Measurements from ENCODE around the gene PEX14.

The PEX14 gene

GRCh38 chr1:10647414-10648170 is 172.8 kb downstream of the PEX14 start:
- TF ChIP-seq, protein P1, sequence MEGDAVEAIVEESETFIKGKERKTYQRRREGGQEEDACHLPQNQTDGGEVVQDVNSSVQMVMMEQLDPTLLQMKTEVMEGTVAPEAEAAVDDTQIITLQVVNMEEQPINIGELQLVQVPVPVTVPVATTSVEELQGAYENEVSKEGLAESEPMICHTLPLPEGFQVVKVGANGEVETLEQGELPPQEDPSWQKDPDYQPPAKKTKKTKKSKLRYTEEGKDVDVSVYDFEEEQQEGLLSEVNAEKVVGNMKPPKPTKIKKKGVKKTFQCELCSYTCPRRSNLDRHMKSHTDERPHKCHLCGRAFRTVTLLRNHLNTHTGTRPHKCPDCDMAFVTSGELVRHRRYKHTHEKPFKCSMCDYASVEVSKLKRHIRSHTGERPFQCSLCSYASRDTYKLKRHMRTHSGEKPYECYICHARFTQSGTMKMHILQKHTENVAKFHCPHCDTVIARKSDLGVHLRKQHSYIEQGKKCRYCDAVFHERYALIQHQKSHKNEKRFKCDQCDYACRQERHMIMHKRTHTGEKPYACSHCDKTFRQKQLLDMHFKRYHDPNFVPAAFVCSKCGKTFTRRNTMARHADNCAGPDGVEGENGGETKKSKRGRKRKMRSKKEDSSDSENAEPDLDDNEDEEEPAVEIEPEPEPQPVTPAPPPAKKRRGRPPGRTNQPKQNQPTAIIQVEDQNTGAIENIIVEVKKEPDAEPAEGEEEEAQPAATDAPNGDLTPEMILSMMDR (IDR thresholded peaks at IDR 0.05; ENCODE audit: borderline replicate concordance, control extremely low read depth, extremely low read depth, insufficient read depth, missing control alignments): no peak
- in situ Hi-C loops (cut with MboI; ENCODE audit: low sequenced_read_pairs, unreplicated experiment): no loop called here
- DNase-seq (ENCODE audit: low spot score): no peak

DNA sequence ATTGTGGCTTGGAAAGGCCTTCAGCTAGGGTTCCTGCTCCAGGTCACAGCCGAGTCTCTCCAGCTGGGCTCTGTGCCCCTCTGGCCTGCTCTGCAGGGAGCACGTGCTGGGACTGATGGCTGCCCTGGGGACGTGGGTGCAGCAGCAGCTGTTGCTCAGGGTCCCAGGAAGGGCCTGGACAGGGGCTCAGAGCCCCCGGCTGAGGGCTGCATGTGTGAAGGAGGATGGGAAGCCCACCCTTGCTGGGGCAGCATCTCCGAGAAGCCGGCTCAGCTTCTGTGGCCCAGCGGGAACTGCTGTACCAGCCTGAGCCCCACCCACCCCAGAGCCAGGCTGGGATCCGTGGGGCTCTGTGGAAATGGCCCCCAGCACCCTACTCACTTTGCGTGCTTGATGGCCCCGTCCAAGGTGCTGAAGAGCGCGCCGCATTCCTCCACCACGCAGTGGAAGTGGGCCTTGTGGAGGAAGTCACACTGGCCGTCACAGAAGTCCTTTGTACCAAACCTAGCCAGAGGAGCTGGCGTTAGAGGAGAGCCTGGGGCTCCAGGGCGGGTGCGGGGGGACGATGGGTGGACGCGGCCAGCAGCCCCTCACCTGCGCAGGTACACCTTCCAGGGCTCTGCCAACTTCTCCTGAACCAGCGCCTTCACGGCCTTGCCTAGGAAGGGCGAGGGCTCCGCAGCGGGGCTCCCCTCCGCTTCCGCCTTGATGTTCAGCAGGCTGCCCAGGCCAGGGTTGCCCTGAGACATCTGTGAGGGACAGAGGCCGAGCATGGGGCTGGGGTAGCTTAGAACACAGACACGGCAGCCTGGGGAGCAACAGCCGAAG is 174.2 kb downstream of the PEX14 start:
- in situ Hi-C loops (cut with MboI; ENCODE audit: low sequenced_read_pairs, unreplicated experiment): no loop called here
- TF ChIP-seq, protein P1 (IDR thresholded peaks at IDR 0.05; ENCODE audit: borderline replicate concordance, control extremely low read depth, extremely low read depth, insufficient read depth, missing control alignments): no peak
- DNase-seq (ENCODE audit: low spot score): no peak

- TF ChIP-seq, protein P1 (IDR thresholded peaks at IDR 0.05; ENCODE audit: borderline replicate concordance, control extremely low read depth, extremely low read depth, insufficient read depth, missing control alignments): no peak
- in situ Hi-C loops (cut with MboI; ENCODE audit: low sequenced_read_pairs, unreplicated experiment): no loop called here
- no peak for DNase-seq (ENCODE audit: low spot score)
These were observed 174.9 kb downstream of the PEX14 start for GRCh38 chr1:10649517-10650201.

DNA sequence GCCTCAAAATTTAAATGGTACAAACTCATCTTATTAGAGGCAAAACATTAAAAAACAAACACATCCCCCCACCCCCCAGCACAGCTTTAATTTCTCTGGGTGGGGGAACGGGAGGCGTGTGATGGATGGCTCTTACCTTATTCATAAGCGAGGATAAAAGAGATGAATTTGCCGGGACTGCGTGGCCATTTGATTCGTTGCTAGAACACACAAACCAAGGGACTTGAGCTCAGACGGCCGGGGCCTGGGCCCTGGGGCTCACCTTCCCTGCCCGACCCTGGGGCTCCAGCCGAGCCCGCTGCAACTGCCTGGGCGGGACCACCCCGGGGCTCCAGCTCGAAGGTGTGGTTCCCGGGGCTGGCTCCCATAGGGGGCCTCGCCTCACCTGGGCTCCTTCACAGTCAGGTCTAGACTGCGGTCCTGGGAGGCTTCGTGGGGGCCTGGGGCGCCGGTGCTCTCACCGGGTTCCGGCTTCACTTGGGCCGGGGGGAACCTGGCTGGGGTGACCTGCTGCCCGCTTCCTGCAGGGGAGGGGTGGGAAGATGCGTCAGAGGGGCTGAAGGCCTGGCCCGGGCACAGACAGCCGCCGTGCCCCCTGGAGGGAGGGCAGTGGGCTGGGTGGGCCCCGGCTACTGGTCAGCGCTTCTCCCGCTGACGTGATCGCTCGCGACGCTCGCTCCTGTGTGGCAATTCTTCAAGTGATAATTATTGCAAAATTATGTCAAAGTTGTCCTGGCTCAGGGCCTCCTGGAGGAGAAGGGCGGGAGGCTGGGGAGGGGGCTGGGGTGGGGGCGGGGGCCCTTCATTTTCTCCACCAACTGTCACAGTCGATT is 176.0 kb downstream of the PEX14 start:
- no peak for DNase-seq (ENCODE audit: low spot score)
- TF ChIP-seq, protein P1 (IDR thresholded peaks at IDR 0.05; ENCODE audit: borderline replicate concordance, control extremely low read depth, extremely low read depth, insufficient read depth, missing control alignments): no peak
- in situ Hi-C loops (cut with MboI; ENCODE audit: low sequenced_read_pairs, unreplicated experiment): no loop called here

- DNase-seq (ENCODE audit: low spot score): no peak
- in situ Hi-C loops (cut with MboI; ENCODE audit: low sequenced_read_pairs, unreplicated experiment): no loop called here
- TF ChIP-seq, protein P1 (IDR thresholded peaks at IDR 0.05; ENCODE audit: borderline replicate concordance, control extremely low read depth, extremely low read depth, insufficient read depth, missing control alignments): no peak
These were observed 176.6 kb downstream of the PEX14 start for GRCh38 chr1:10651389-10651766.

DNA sequence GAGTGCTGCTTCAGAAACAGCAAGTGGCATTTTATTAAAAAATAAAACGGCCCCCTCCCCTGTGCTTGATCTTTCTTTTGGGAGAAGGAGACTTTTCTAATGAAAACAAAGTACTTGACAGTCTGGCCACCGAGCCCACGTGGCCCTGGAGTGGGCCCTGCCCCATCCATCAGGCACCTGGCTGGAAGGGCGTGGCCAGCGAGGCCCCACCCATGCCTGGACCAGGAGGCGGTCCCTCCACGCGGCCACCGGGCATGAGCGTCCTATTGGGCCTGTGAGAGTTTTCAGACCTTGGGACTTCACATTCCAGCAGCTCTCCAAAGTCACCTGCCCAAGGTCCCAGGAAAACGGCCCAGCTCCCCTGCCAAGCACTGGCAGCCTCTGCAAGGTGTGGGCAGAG is 177.0 kb downstream of the PEX14 start:
- TF ChIP-seq, protein P1 (IDR thresholded peaks at IDR 0.05; ENCODE audit: borderline replicate concordance, control extremely low read depth, extremely low read depth, insufficient read depth, missing control alignments): no peak
- DNase-seq (ENCODE audit: low spot score): no peak
- in situ Hi-C loops (cut with MboI; ENCODE audit: low sequenced_read_pairs, unreplicated experiment): no loop called here

Measured in GM13976 (cell line).